AG04450 (cell line): ENCODE data around the gene B4GALT2. TPM values are rescaled to one million over a fixed set of nuclear protein-coding genes. Genes with fewer than 3 reads are reported as not detected.

Experiments
- CTCF ChIA-PET: fragments of 300-600, 350-600 bp; formaldehyde crosslinking; extraction: SDS; loops from one replicate; lab custom pipeline; 2022; ENCODE audit warnings: antibody characterized with exemption, inconsistent platforms; lab: Charles Lee
- POLR2A ChIA-PET: fragments of 350-600 bp; formaldehyde crosslinking; extraction: SDS; loops from one replicate; lab custom pipeline; 2021; ENCODE audit warnings: antibody characterized with exemption, inconsistent platforms; lab: Yijun Ruan, JAX
- DNase-seq: peaks from one replicate; pipeline ENCODE4 v3.0.0-alpha.2; 2011; ENCODE audit warnings: low read depth, low spot score
- H3K27ac ChIP-seq: one replicate; pipeline ENCODE4 v1.5.1; 2012; ENCODE audit warnings: low read depth, low read length, control low read depth
- H3K27me3 ChIP-seq: one replicate; pipeline ENCODE4 v1.6.0; 2012; ENCODE audit warnings: low read length; ENCODE audit not compliant: control insufficient read depth, insufficient read depth
- H3K4me3 ChIP-seq: 2 replicates; pipeline ENCODE4 v1.5.1; 2011; ENCODE audit warnings: mild to moderate bottlenecking, low read depth, low read length, control low read depth
- H3K9me3 ChIP-seq: 2 replicates; pipeline ENCODE4 v1.5.1; 2012; ENCODE audit warnings: low read length; ENCODE audit not compliant: control insufficient read depth, insufficient read depth
- polyA plus RNA-seq: library from polyadenylated mRNA; depleted of rRNA; stranded (reverse); fragments of >200 nt; gene quantifications from 2 replicates; pipeline ENCODE4 v1.2.3, GENCODE V29; 2011
- TF ChIP-seq, protein P1 (sequence below): IDR thresholded peaks from 2 replicates; pipeline ENCODE4 v1.5.1; 2011; ENCODE audit warnings: low read depth, low read length, control low read depth, inconsistent platforms

The B4GALT2 gene
- polyA plus RNA-seq, 1 experiment: 39.0 TPM

- no peak overlapping the region for H3K4me3 ChIP-seq
- H3K9me3 ChIP-seq: no peaks in the 10 kb centered on the region
- H3K27ac ChIP-seq: no peak overlapping the region
- no peaks in the 10 kb centered on the region for H3K27me3 ChIP-seq
- ChIA-PET CTCF (interaction anchor here (0.8 to 6.8 kb wide), 4 partner anchors 109 to 176 kb away, joined by 3 to 438 read pairs (median 7); no protein-coding TSS in a partner anchor), POLR2A (no interaction called here)
- no peak for DNase-seq
- TF ChIP-seq, protein P1, sequence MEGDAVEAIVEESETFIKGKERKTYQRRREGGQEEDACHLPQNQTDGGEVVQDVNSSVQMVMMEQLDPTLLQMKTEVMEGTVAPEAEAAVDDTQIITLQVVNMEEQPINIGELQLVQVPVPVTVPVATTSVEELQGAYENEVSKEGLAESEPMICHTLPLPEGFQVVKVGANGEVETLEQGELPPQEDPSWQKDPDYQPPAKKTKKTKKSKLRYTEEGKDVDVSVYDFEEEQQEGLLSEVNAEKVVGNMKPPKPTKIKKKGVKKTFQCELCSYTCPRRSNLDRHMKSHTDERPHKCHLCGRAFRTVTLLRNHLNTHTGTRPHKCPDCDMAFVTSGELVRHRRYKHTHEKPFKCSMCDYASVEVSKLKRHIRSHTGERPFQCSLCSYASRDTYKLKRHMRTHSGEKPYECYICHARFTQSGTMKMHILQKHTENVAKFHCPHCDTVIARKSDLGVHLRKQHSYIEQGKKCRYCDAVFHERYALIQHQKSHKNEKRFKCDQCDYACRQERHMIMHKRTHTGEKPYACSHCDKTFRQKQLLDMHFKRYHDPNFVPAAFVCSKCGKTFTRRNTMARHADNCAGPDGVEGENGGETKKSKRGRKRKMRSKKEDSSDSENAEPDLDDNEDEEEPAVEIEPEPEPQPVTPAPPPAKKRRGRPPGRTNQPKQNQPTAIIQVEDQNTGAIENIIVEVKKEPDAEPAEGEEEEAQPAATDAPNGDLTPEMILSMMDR: no peak
These were observed 40.0 kb upstream of the B4GALT2 start for GRCh38 chr1:43938892-43939587.

- ChIA-PET POLR2A (no interaction called here), CTCF (interaction anchor here (1.5 to 7.5 kb wide), 2 partner anchors 8 to 179 kb away, joined by 8 to 80 read pairs; partner anchors contain the start of gene ARTN)
- no peak for DNase-seq
- Histone ChIP-seq H3K9me3 (no peaks in the 10 kb centered on the region; the same call in 1 of the 2 replicates), H3K4me3 (no peak overlapping the region), H3K27me3 (no peaks in the 10 kb centered on the region), H3K27ac (no peak overlapping the region)
- TF ChIP-seq, protein P1: no peak
These were observed 36.6 kb upstream of the B4GALT2 start for GRCh38 chr1:43942411-43942810.

- TF ChIP-seq, protein P1: no peak
- DNase-seq: no peak
- ChIA-PET POLR2A (interaction anchor here (1.3 kb wide), 1 partner anchor 10 kb away, joined by 5 read pairs; no protein-coding TSS in a partner anchor), CTCF (interaction anchor here (1.0 to 7.5 kb wide), 3 partner anchors 11 to 181 kb away, joined by 6 to 80 read pairs (median 27); partner anchors contain the start of gene ARTN)
- Histone ChIP-seq H3K9me3 (no peaks in the 10 kb centered on the region; the same call in 1 of the 2 replicates), H3K4me3 (no peak overlapping the region), H3K27ac (no peak overlapping the region), H3K27me3 (no peaks in the 10 kb centered on the region)
These were observed 34.1 kb upstream of the B4GALT2 start for GRCh38 chr1:43944860-43945259.

GRCh38 chr1:43945674-43946235 lies 33.3 kb upstream of the B4GALT2 start:
- no peak overlapping the region for H3K27ac ChIP-seq
- H3K27me3 ChIP-seq: no peaks in the 10 kb centered on the region
- DNase-seq: no peak
- TF ChIP-seq, protein P1: no peak
- no peaks in the 10 kb centered on the region; the same call in 1 of the 2 replicates for H3K9me3 ChIP-seq
- CTCF ChIA-PET: interaction anchor here (0.6 to 7.5 kb wide), 7 partner anchors 9 to 182 kb away, joined by 3 to 80 read pairs (median 7); partner anchors contain the start of genes ARTN and DPH2
- peak overlapping the region; percentile 91 for H3K4me3 ChIP-seq
- POLR2A ChIA-PET: interaction anchor here (0.6 to 1.6 kb wide), 4 partner anchors 11 to 296 kb away, joined by 3 to 5 read pairs (median 4); partner anchors contain the start of genes ATP6V0B and KDM4A
